Calu3 (cell line): ENCODE results near the gene RPL32. TPM values are rescaled to one million over a fixed set of nuclear protein-coding genes. Genes with fewer than 3 reads are reported as not detected.

Experiments used
- BruUV-seq: library from RNA; stranded (reverse); fragments of 400-500 nt; replicated peaks from 2 replicates; lab custom pipeline; 2021; lab: Mats Ljungman, UMichigan
- CTCF ChIA-PET: fragments of 300-600 bp; sonication (Branson Sonifier 250); formaldehyde crosslinking; loops from one replicate; lab custom pipeline; 2022; ENCODE audit warnings: antibody characterized with exemption; lab: Charles Lee
- DNase-seq: peaks from one replicate; pipeline ENCODE4 v3.0.0; 2022
- H3K27ac Mint-ChIP-seq: one replicate; pipeline ENCODE4 v1.8.0; 2022; ENCODE audit warnings: mixed read lengths; ENCODE audit not compliant: unreplicated experiment
- H3K27me3 Mint-ChIP-seq: one replicate; pipeline ENCODE4 v1.8.0; 2022; ENCODE audit warnings: mixed read lengths; ENCODE audit not compliant: unreplicated experiment
- H3K36me3 Mint-ChIP-seq: one replicate; pipeline ENCODE4 v1.8.0; 2022; ENCODE audit warnings: mild to moderate bottlenecking, moderate library complexity, mixed read lengths; ENCODE audit not compliant: insufficient read depth, unreplicated experiment
- H3K4me1 Mint-ChIP-seq: one replicate; pipeline ENCODE4 v1.8.0; 2022; ENCODE audit warnings: mild to moderate bottlenecking, low read depth, mixed read lengths; ENCODE audit not compliant: unreplicated experiment
- H3K4me3 Mint-ChIP-seq: one replicate; pipeline ENCODE4 v1.8.0; 2022; ENCODE audit warnings: mild to moderate bottlenecking, low read depth, moderate library complexity, mixed read lengths; ENCODE audit not compliant: unreplicated experiment
- H3K9me3 Mint-ChIP-seq: one replicate; pipeline ENCODE4 v1.8.0; 2022; ENCODE audit warnings: low read depth, mixed read lengths; ENCODE audit not compliant: unreplicated experiment
- CTCF ChIP-seq: fragments of 200-600 bp; IDR thresholded peaks from one replicate; pipeline ENCODE4 v1.8.0; 2022; ENCODE audit warnings: antibody characterized with exemption; ENCODE audit not compliant: unreplicated experiment
- intact Hi-C: fragments of 100-400 bp; cut with micrococcal nuclease; formaldehyde crosslinking; loops from one replicate; pipeline ENCODE4 v1.10.0; 2022; ENCODE audit not compliant: unreplicated experiment
- total RNA-seq: library from RNA; stranded (reverse); gene quantifications from 2 replicates; pipeline ENCODE4 v1.2.3, GENCODE V29; 2022

The RPL32 gene
- total RNA-seq, 1 experiment from 2014 or later, result 1,222 TPM

GRCh38 chr3:12803371-12803770 is 38.0 kb downstream of the RPL32 start:
- Mint-ChIP-seq H3K4me3 (no peak overlapping the region), H3K36me3 (no peaks in the 10 kb centered on the region), H3K27ac (no peak overlapping the region), H3K9me3 (no peaks in the 10 kb centered on the region), H3K4me1 (no peaks in the 10 kb centered on the region), H3K27me3 (peaks cover 8% of the 10 kb centered on the region)
- no peak for DNase-seq
- TF ChIP-seq CTCF, result no peak
- CTCF ChIA-PET, result interaction anchor here (0.7 kb wide), 1 partner anchor 1761 kb away, joined by 5 read pairs; no protein-coding TSS in a partner anchor
- no TSS peak for BruUV-seq
- intact Hi-C loops, result no loop called here

GRCh38 chr3:12799525-12800440 is 41.6 kb downstream of the RPL32 start:
- no peak overlapping the region for H3K27ac Mint-ChIP-seq
- H3K27me3 Mint-ChIP-seq, result peaks cover 35% of the 10 kb centered on the region
- BruUV-seq, result no TSS peak
- CTCF ChIA-PET, result no interaction called here
- H3K36me3 Mint-ChIP-seq, result no peaks in the 10 kb centered on the region
- DNase-seq, result no peak
- H3K9me3 Mint-ChIP-seq, result no peaks in the 10 kb centered on the region
- no peaks in the 10 kb centered on the region for H3K4me1 Mint-ChIP-seq
- intact Hi-C loops, result loop anchor here (2.0 kb wide), 1 partner anchor 47 kb away; no protein-coding TSS in a partner anchor
- H3K4me3 Mint-ChIP-seq, result no peak overlapping the region
- TF ChIP-seq CTCF, result no peak

GRCh38 chr3:12798559-12799179 is 42.7 kb downstream of the RPL32 start:
- no peaks in the 10 kb centered on the region for H3K9me3 Mint-ChIP-seq
- peaks cover 40% of the 10 kb centered on the region for H3K27me3 Mint-ChIP-seq
- no peak for TF ChIP-seq CTCF
- H3K27ac Mint-ChIP-seq, result no peak overlapping the region
- CTCF ChIA-PET, result no interaction called here
- no peak overlapping the region for H3K4me3 Mint-ChIP-seq
- H3K4me1 Mint-ChIP-seq, result no peaks in the 10 kb centered on the region
- DNase-seq, result no peak
- no peaks in the 10 kb centered on the region for H3K36me3 Mint-ChIP-seq
- intact Hi-C loops, result no loop called here
- no TSS peak for BruUV-seq

GRCh38 chr3:12797892-12798558 is 43.3 kb downstream of the RPL32 start:
- intact Hi-C loops, result no loop called here

More at GRCh38 chr3:12797892-12798558, 43.3 kb downstream of the RPL32 start:
- Mint-ChIP-seq H3K27me3 (peaks cover 40% of the 10 kb centered on the region), H3K4me3 (no peak overlapping the region), H3K9me3 (no peaks in the 10 kb centered on the region), H3K27ac (no peak overlapping the region), H3K4me1 (no peaks in the 10 kb centered on the region), H3K36me3 (no peaks in the 10 kb centered on the region)
- TF ChIP-seq CTCF, result no peak
- CTCF ChIA-PET, result no interaction called here
- no peak for DNase-seq
- BruUV-seq, result no TSS peak
